ENCODE measurements around the gene RNF225.

The RNF225 gene

DNA sequence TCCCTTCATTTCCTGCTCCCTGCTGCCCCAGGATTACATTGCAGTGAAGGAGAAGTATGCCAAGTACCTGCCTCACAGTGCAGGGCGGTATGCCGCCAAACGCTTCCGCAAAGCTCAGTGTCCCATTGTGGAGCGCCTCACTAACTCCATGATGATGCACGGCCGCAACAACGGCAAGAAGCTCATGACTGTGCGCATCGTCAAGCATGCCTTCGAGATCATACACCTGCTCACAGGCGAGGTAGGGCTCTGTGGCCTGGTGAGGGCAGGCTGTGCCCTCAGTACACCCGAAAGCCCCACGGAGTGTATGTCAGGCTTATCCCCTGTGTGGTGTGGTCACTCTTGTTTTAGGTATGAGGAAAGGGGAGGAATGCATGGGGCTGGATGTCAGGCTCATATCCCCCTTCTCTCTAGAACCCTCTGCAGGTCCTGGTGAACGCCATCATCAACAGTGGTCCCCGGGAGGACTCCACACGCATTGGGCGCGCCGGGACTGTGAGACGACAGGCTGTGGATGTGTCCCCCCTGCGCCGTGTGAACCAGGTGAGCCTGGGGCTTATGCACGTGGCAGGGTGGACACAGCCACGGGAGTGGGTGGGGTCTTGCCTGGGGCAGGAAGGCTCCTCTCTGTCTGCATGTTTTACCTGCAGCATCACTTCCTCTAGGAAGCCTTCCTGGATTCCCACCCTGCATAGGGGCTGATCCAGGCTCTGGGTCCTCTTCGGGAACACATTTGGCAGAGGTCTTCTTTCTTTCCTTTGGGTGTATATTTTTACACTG, 2.3 kb upstream of the RNF225 start:
- DNase-seq (ENCODE audit: low read depth), result no peak
- no peak overlapping the region for H3K4me3 ChIP-seq (ENCODE audit: control insufficient read depth, low read depth, low read length)
- TF ChIP-seq, protein P1, sequence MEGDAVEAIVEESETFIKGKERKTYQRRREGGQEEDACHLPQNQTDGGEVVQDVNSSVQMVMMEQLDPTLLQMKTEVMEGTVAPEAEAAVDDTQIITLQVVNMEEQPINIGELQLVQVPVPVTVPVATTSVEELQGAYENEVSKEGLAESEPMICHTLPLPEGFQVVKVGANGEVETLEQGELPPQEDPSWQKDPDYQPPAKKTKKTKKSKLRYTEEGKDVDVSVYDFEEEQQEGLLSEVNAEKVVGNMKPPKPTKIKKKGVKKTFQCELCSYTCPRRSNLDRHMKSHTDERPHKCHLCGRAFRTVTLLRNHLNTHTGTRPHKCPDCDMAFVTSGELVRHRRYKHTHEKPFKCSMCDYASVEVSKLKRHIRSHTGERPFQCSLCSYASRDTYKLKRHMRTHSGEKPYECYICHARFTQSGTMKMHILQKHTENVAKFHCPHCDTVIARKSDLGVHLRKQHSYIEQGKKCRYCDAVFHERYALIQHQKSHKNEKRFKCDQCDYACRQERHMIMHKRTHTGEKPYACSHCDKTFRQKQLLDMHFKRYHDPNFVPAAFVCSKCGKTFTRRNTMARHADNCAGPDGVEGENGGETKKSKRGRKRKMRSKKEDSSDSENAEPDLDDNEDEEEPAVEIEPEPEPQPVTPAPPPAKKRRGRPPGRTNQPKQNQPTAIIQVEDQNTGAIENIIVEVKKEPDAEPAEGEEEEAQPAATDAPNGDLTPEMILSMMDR (IDR thresholded peaks at IDR 0.05; ENCODE audit: control insufficient read depth, insufficient read depth, low read depth, low read length, missing control alignments), result no peak

DNA sequence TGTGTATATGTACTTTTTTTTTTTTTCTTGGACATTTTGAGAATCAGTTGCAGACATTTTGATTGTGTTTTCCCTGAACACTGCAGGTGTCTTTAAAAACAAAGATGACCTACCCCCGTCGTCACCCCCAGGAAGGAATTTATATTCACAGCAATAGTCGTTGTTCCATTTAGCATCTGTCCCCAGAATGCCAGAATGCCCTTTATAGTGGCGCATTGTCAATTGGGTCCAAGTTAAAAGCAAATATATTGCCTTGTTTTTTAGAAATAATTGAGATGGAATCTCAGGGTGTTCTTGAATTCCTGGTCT, 1.8 kb upstream of the RNF225 start:
- TF ChIP-seq, protein P1 (IDR thresholded peaks at IDR 0.05; ENCODE audit: control insufficient read depth, insufficient read depth, low read depth, low read length, missing control alignments), result no peak
- no peak for DNase-seq (ENCODE audit: low read depth)
- H3K4me3 ChIP-seq (ENCODE audit: control insufficient read depth, low read depth, low read length), result no peak overlapping the region

DNA sequence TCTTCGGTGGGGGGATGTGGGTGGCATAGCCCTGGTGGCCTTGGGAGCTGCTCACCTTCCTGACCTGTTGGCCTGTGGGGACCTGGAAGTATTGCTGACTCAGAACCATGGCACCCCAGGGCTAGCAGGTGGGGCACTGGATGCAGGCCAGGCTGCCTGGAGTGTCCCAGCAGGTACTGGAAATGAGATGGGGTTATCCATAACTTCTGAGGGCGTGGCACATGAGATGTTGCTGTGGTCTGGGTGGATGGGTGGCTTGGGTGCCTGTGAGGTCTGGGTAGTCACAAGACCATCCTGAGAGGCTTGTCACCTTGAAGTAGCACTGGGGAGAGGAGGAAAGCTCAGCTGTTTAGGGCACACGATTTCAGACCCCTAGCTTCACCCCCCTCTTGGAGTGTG, 636 bp upstream of the RNF225 start:
- H3K4me3 ChIP-seq (ENCODE audit: control insufficient read depth, low read depth, low read length), result no peak overlapping the region
- DNase-seq (ENCODE audit: low read depth), result no peak
- TF ChIP-seq, protein P1 (IDR thresholded peaks at IDR 0.05; ENCODE audit: control insufficient read depth, insufficient read depth, low read depth, low read length, missing control alignments), result no peak

DNA sequence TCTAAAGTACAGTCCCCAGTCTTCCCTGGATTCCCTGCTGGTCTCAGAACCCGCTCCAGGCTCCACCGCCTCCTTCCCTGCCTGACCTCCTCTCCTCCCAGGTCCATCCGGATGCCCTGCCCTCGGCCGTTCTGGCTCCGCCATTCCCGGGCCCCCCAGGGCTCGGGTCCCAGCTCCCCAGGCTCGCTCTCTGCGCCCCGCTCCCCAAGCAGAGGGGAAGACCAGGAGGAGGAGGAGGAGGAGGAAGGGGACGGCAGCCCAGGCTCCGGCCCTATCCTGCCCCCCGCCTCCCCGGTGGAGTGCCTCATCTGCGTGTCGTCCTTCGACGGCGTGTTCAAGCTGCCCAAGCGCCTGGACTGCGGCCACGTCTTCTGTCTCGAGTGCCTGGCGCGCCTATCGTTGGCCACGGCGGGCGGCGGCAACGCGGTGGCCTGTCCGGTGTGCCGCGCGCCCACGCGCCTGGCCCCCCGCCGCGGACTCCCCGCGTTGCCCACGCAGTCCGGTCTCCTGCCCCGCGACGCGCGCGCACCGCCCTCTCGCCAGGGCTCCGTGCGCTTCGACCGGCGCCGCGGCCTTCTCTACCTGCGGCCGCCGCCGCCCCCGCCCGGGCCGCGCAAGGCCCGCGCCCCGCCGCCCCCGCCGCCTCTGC, 647 bp downstream of the RNF225 start:
- TF ChIP-seq, protein P1 (IDR thresholded peaks at IDR 0.05; ENCODE audit: control insufficient read depth, insufficient read depth, low read depth, low read length, missing control alignments), result no peak
- DNase-seq (ENCODE audit: low read depth), result no peak
- no peak overlapping the region for H3K4me3 ChIP-seq (ENCODE audit: control insufficient read depth, low read depth, low read length)

DNA sequence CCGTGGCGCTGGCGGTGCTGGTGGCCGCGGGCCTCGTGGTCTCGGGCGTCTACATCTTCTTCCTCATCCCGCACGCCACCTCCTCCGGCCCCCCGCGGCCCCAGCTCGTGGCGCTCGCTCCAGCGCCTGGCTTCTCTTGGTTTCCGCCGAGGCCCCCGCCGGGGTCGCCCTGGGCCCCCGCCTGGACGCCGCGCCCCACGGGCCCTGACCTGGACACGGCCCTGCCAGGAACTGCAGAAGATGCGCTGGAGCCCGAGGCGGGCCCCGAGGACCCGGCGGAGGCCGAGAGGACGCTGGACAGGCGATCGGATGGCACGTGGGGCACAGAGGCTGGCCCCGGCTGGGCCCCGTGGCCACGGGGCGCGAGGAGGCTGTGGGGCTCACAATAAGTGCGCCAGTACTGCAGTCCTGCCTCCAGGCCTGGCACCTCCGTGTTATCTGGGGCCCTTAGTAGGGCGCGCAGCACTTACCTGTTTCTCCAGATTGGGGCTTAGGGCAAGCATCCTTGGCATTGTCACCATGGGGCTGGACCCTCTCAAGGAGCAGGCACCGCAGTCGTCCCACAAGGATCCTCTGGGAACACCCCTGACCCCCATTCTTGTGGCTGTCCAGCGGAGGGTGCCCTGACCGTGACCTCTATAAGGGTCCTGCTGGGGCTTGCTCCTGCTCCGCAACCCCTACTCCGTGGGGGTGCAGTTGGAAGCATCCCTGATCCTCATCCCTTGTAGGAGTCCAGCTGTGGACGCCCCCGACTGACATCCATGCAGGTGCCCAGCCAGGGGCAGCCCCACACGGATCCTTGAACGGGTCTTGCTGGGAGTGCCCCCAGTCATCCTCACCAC, 1.5 kb downstream of the RNF225 start:
- TF ChIP-seq, protein P1 (IDR thresholded peaks at IDR 0.05; ENCODE audit: control insufficient read depth, insufficient read depth, low read depth, low read length, missing control alignments), result no peak
- no peak overlapping the region for H3K4me3 ChIP-seq (ENCODE audit: control insufficient read depth, low read depth, low read length)
- no peak for DNase-seq (ENCODE audit: low read depth)

DNA sequence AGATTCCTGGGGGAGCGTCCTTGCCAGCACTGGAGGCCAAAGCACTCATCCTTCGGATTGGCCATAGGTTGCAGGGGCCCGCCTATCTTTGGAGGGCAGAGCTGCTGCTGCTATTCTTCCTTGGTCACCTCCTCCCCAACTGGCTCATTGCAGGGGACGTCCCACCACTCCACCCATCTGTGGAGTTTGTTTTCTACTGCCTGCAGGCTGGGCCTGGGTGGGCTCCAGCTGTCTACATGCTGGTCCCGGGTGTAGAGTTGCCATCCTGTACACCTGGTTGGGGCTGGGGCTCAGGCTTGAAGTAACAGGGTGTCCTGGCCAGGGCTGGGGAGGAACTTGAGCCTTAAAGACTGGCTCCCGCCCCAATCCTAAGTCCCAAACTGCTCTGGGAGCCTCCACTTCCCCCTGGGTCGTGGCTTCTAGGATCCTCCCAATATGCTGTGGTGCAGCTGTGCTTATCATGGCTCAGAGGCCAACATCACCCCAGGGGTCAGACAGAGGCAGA, 2.1 kb downstream of the RNF225 start:
- DNase-seq (ENCODE audit: low read depth), result no peak
- TF ChIP-seq, protein P1 (IDR thresholded peaks at IDR 0.05; ENCODE audit: control insufficient read depth, insufficient read depth, low read depth, low read length, missing control alignments), result no peak
- H3K4me3 ChIP-seq (ENCODE audit: control insufficient read depth, low read depth, low read length), result no peak overlapping the region
